Adrenal gland (tissue), 12 donors: ENCODE results near the gene CMPK2. TPM values are rescaled to one million over a fixed set of nuclear protein-coding genes. Genes with fewer than 3 reads are reported as not detected.
"Not testable (repeated sequence)": the region's sequence is repeated elsewhere in the genome, so short reads cannot be mapped to it uniquely, and the experiment has no call there.

Experiments
- DNase-seq, 7 donors: peaks; one replicate each; pipeline ENCODE4 v3.0.0-alpha.2; 2019 to 2020
- H3K27ac ChIP-seq, 5 donors: fragments of 200-600 bp; sonication (generic) in 4 of 5; 1 replicate in 3 of 5; 2 replicates in 2 of 5; pipeline versions ENCODE4 v1.5.1 to v1.8.0; 2016 to 2020; ENCODE audit warnings: mild to moderate bottlenecking in 1 of 5
- H3K27me3 ChIP-seq: fragments of 200-600 bp; 2 replicates; pipeline ENCODE4 v1.8.0; 2021
- H3K36me3 ChIP-seq, 2 donors: fragments of 200-600 bp; replicated peaks in 1 of 2; 1 replicate in 1 of 2; 2 replicates in 1 of 2; pipeline versions ENCODE4 v1.5.1 to v1.8.0; 2018 to 2022
- H3K4me1 ChIP-seq, 2 donors: fragments of 200-600 bp; replicated peaks in 1 of 2; 1 replicate in 1 of 2; 2 replicates in 1 of 2; pipeline versions ENCODE4 v1.5.1 to v1.8.0; 2018 to 2021
- H3K4me3 ChIP-seq, 4 donors: fragments of 200-600 bp; sonication (generic) in 3 of 4; one replicate each; pipeline ENCODE4 v1.5.1; 2016 to 2018
- H3K9me3 ChIP-seq, 3 donors: fragments of 200-600 bp; sonication (generic) in 1 of 3; replicated peaks in 1 of 3; 1 replicate in 2 of 3; 2 replicates in 1 of 3; pipeline versions ENCODE4 v1.5.1 to v1.8.0; 2016 to 2021
- POLR2A ChIP-seq, 2 donors: fragments of 450-650 bp; IDR thresholded peaks; one replicate each; pipeline ENCODE4 v1.6.1; 2017; ENCODE audit warnings: antibody characterized with exemption in 2 of 2, mild to moderate bottlenecking in 2 of 2, moderate library complexity in 1 of 2
- WGBS, 4 donors: extraction: QIAGEN DNeasy Blood & Tissue Kit in 2 of 4; methylation state at CpG; one replicate each; pipeline versions ENCODE4 v1.1.5 to v1.1.7; 2013 to 2017; 5-methylcytosine and 5-hydroxymethylcytosine counted together
- intact Hi-C, 2 donors: fragments of 100-400 bp; cut with DNase I; formaldehyde crosslinking; loops; one replicate each; pipeline versions ENCODE4 v1.14.1 to v1.15.0; 2022 to 2023
- polyA plus RNA-seq, 3 donors: library from polyadenylated mRNA; stranded (reverse); fragments of 200-250 nt in 2 of 3; fragments of 350-450 nt in 1 of 3; fragmentation: Illumina TruSeq in 1 of 3; extraction: RNeasy Lipid Tissue Mini Kit (QIAGEN cat#74804) in 1 of 3; gene quantifications; one replicate each; pipeline ENCODE4 v1.2.3, GENCODE V29; 2013 to 2014
- total RNA-seq, 9 donors: library from RNA; depleted of rRNA in 4 of 9; stranded (reverse); fragments of >200 nt in 4 of 9; fragments of 120-200 nt in 1 of 9; fragmentation: NEBNext Ultra II Directional in 1 of 9; extraction: Animal tissue kit (Norgen Biotek cat#: 25700) in 1 of 9; gene quantifications; one replicate each; pipeline versions ENCODE4 v1.1.0 to v1.2.4, GENCODE V29; 2013 to 2023
- TF ChIP-seq, protein P1 (sequence below), 6 experiments: fragments of 450-650 bp in 4 of 6; fragments of 200-600 bp in 2 of 6; sonication (generic) in 1 of 6; IDR thresholded peaks; 1 replicate in 5 of 6; 2 replicates in 1 of 6; pipeline versions ENCODE4 v1.5.1 to v1.8.0; 2016 to 2021; ENCODE audit warnings: antibody characterized with exemption in 6 of 6, mild to moderate bottlenecking in 2 of 6, moderate library complexity in 1 of 6
- donor health status: healthy with polysubstance abuse.
- donor health status: Bipolar disorder and iron deficiency.
- donor health status: DM: yes; HTN: yes; CAD: no.
- donor health status: DM: no; HTN: no; CAD: no.
- donor health status: DM: no; HTN: no; CAD: no.
- donor health status: DM: yes; HTN: yes; CAD: no.

CMPK2 gene
- total and polyA plus RNA-seq, 12 donors: 2.4 to 18.8 (median 6.2) TPM

DNA sequence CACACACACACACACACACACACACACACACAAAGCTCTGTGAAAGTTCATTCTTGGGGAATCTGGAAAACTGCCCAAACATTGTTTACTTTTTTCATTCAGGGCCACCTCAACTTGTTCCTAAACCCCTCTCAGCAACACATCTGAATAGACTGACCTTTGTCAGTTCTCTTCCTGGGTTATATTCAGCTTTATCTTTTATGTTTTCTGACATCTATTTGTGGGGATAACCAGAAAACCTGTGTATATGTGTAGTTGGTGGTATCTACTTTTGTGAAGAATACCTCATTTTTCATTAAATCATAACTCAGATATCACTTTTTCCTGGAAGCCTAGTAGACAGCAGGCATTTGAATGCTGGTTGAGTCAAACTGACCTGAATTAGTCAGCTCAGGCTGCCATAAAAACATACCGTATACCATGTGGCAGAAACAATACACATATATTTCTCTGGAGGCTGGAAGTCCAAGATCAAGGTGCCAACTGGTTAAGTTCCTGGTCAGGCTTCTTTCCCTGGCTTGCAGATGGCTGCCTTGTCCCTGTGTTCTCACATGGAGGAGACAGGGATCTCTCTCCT, 40.5 kb upstream of the CMPK2 start:
- H3K4me3 ChIP-seq: no peak overlapping the region
- no peaks in the 10 kb centered on the region for H3K27me3 ChIP-seq
- no peaks in the 10 kb centered on the region for H3K36me3 ChIP-seq
- H3K4me1 ChIP-seq: no peaks in the 10 kb centered on the region
- no peak for DNase-seq
- TF ChIP-seq, protein P1, sequence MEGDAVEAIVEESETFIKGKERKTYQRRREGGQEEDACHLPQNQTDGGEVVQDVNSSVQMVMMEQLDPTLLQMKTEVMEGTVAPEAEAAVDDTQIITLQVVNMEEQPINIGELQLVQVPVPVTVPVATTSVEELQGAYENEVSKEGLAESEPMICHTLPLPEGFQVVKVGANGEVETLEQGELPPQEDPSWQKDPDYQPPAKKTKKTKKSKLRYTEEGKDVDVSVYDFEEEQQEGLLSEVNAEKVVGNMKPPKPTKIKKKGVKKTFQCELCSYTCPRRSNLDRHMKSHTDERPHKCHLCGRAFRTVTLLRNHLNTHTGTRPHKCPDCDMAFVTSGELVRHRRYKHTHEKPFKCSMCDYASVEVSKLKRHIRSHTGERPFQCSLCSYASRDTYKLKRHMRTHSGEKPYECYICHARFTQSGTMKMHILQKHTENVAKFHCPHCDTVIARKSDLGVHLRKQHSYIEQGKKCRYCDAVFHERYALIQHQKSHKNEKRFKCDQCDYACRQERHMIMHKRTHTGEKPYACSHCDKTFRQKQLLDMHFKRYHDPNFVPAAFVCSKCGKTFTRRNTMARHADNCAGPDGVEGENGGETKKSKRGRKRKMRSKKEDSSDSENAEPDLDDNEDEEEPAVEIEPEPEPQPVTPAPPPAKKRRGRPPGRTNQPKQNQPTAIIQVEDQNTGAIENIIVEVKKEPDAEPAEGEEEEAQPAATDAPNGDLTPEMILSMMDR (IDR thresholded peaks at IDR 0.05): no peak
- TF ChIP-seq POLR2A (IDR thresholded peaks at IDR 0.05): no peak
- 36 to 57% (median 51%) methylated on average over 1 of the region's 1 CpG for WGBS, 4 donors
- H3K27ac ChIP-seq: no peak overlapping the region
- intact Hi-C loops: no loop called here
- no peaks in the 10 kb centered on the region for H3K9me3 ChIP-seq

DNA sequence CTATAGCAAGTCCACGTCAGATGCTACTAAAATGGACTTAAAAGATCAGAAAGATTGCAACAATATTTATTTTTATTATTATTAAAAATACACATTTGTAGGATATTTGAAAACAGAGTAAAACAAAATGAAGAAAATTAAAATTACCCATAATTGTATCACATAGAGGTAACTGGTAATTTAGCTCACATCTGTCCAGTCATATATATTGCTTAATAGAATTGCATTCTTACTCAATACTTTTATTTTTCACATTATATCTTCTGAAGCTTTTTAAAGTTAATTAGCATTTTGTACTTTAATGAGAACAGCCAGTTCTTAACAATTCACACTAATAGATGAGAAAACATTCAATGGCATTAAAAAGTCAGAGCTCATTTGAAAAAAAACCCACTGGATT, 40.0 kb upstream of the CMPK2 start:
- H3K9me3 ChIP-seq: no peaks in the 10 kb centered on the region
- no peaks in the 10 kb centered on the region for H3K27me3 ChIP-seq
- intact Hi-C loops: no loop called here

DNA sequence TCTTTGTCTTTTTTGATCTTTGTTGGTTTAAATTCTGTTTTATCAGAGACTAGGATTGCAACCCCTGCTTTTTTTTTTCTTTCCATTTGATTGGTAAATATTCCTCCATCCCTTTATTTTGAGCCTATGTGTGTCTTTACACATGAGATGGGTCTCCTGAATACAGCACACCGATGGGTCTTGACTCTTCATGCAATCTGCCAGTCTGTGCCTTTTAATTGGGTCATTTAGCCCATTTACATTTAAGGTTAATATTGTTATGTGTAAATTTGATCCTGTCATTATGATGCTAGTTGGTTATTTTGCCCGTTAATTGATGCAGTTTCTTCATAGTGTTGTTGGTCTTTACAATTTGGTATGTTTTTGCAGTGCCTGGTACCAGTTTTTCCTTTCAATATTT, 36.9 kb upstream of the CMPK2 start:
- H3K27me3 ChIP-seq, H3K4me1 ChIP-seq, DNase-seq, H3K27ac ChIP-seq, intact Hi-C loops, H3K9me3 ChIP-seq, H3K4me3 ChIP-seq, H3K36me3 ChIP-seq: not testable (repeated sequence)
- 92 to 97% (median 95%) methylated on average over 2 of the region's 2 CpGs for WGBS, 4 donors

More for the DNA sequence above, 40.0 kb upstream of the CMPK2 start:
- no peaks in the 10 kb centered on the region for H3K36me3 ChIP-seq
- no peak for TF ChIP-seq POLR2A (IDR thresholded peaks at IDR 0.05)
- TF ChIP-seq, protein P1 (IDR thresholded peaks at IDR 0.05): no peak
- no peak overlapping the region for H3K4me3 ChIP-seq
- no peak overlapping the region for H3K27ac ChIP-seq
- no peak for DNase-seq
- no peaks in the 10 kb centered on the region for H3K4me1 ChIP-seq
- 94 to 100% (median 97%) methylated on average over 1 of the region's 1 CpG for whole genome bisulfite sequencing, 4 donors

DNA sequence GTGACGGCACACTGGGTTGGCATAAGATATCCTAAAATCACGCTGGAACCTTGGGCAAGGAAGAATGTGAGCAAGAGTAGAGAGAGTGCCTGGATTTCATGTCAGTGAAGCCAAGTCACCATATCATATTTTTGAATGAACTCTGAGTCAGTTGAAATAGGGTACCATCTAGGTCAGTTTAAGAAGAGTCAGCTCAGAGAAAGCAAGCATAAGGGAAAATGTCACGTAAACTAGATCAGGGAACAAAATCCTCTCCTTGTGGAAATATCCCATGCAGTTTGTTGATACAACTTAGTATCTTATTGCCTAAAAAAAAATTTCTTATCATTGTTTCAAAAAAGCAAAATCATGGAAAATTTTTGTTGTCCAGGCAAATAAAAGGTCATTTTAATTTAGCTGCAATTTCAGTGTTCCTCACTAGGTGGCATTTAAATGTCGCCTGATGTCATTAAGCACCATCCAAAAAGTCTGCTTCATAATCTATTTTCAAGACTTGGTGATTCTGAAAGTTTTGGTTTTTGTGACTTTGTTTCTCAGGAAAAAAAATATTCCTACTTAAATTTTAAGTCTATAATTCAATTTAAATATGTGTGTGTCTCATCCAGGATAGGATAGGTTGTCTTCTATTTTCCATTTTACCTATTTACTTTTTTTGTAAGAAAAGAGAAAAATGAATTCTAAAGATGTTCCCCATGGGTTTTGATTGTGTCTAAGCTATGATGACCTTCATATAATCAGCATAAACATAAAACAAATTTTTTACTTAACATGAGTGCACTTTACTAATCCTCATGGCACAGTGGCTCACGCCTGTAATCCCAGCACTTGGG, 31.4 kb upstream of the CMPK2 start:
- intact Hi-C loops: no loop called here
- DNase-seq: peak in 1 of 7 donors; percentile 31
- H3K4me3 ChIP-seq: no peak overlapping the region
- no peaks in the 10 kb centered on the region for H3K36me3 ChIP-seq
- H3K9me3 ChIP-seq: no peaks in the 10 kb centered on the region
- WGBS, 4 donors: 44 to 54% (median 50%) methylated on average over 5 of the region's 5 CpGs
- TF ChIP-seq, protein P1 (IDR thresholded peaks at IDR 0.05): peak; percentile 62 to 94 (median 80)
- no peak for TF ChIP-seq POLR2A (IDR thresholded peaks at IDR 0.05)
- H3K4me1 ChIP-seq: peaks cover 0 to 14% of the 10 kb centered on the region in 2 donors
- no peaks in the 10 kb centered on the region for H3K27me3 ChIP-seq
- peak overlapping the region in 4 of 5 donors; percentile 47 to 84 (median 66) for H3K27ac ChIP-seq
